Tibial nerve (tissue), 4 donors: ENCODE data around the gene PLLP. TPM values are rescaled to one million over a fixed set of nuclear protein-coding genes. Genes with fewer than 3 reads are reported as not detected.

Experiments
- DNase-seq, 2 donors: peaks; one replicate each; pipeline ENCODE4 v3.0.0-alpha.2; 2019; ENCODE audit warnings: low spot score in 2 of 2
- H3K27ac ChIP-seq, 4 donors: fragments of 200-600 bp; sonication (generic) in 3 of 4; one replicate each; pipeline ENCODE4 v1.5.1; 2017 to 2019; ENCODE audit warnings: mild to moderate bottlenecking in 1 of 4
- H3K27me3 ChIP-seq, 2 donors: fragments of 200-600 bp; sonication (generic) in 1 of 2; one replicate each; pipeline versions ENCODE4 v1.5.1 to v1.6.0; 2017 to 2019
- H3K36me3 ChIP-seq, 3 donors: fragments of 200-600 bp; sonication (generic); one replicate each; pipeline ENCODE4 v1.5.1; 2018 to 2019
- H3K4me1 ChIP-seq, 4 donors: fragments of 200-600 bp; sonication (generic) in 3 of 4; one replicate each; pipeline ENCODE4 v1.5.1; 2017 to 2019
- H3K4me3 ChIP-seq, 4 donors: fragments of 200-600 bp; sonication (generic) in 3 of 4; one replicate each; pipeline ENCODE4 v1.5.1; 2017 to 2019; ENCODE audit warnings: mild to moderate bottlenecking in 1 of 4, moderate library complexity in 1 of 4
- H3K9me3 ChIP-seq, 4 donors: fragments of 200-600 bp; sonication (generic) in 3 of 4; one replicate each; pipeline ENCODE4 v1.5.1; 2017 to 2019
- EP300 ChIP-seq, 2 donors: sonication (generic); formaldehyde crosslinking; IDR thresholded peaks; one replicate each; pipeline ENCODE4 v1.6.1; 2017; ENCODE audit warnings: antibody characterized with exemption in 2 of 2, mild to moderate bottlenecking in 1 of 2
- POLR2A ChIP-seq, 2 donors: fragments of 450-650 bp; IDR thresholded peaks; one replicate each; pipeline ENCODE4 v1.6.1; 2017; ENCODE audit warnings: antibody characterized with exemption in 2 of 2, mild to moderate bottlenecking in 2 of 2, moderate library complexity in 2 of 2
- WGBS, 2 donors: methylation state at CpG; one replicate each; pipeline ENCODE4 v1.1.5; 2018; 5-methylcytosine and 5-hydroxymethylcytosine counted together
- total RNA-seq, 4 donors: library from RNA; depleted of rRNA; stranded (reverse); fragments of >200 nt; gene quantifications; one replicate each; pipeline ENCODE4 v1.1.0, GENCODE V29; 2016
- TF ChIP-seq, protein P1 (sequence below), 5 experiments: fragments of 200-600 bp in 3 of 5; fragments of 450-650 bp in 2 of 5; sonication (generic) in 3 of 5; IDR thresholded peaks; one replicate each; pipeline ENCODE4 v1.5.1; 2016 to 2019; ENCODE audit warnings: antibody characterized with exemption in 5 of 5, mild to moderate bottlenecking in 3 of 5, moderate library complexity in 2 of 5

The PLLP gene
- total RNA-seq, 4 donors from 2014 or later, result 162 to 363 (median 321) TPM

DNA sequence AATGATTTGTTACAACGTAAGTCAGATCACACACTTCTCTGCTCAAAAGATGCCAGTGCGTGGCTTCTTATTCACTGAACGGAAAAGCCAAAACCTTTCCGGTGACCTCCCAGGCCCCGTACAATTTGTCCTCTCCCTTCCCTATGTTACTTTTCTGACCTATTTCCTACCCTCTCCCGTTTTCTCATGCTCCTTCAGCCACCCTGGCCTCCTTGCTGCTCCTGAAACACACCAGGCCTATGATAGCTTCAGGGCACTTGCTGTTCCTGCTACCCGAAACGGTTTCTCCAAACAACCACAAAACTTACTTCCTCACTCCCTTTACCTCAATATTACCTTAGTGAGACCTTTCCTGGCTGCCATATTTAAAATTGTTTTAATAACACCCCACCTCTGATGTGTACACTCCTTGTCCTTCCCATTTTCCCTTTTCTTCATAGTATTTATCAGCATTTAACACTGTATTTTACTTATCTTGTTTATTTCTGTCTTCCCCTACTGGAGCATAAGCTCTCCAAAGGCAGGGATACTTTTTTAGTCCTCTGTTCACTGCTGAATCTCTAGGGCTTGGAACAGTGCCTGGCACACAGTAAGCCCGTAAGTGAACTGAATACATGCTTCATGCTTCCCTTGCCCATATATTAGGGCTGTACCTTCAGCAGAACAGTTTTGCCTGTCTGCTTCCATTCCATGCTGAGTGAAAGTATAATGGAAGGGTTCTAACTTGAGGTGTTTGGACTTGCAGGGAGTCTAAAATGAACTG, 50.3 kb downstream of the PLLP start:
- Histone ChIP-seq H3K27ac (no peak overlapping the region), H3K27me3 (no peaks in the 10 kb centered on the region), H3K9me3 (no peaks in the 10 kb centered on the region), H3K36me3 (peaks cover 3 to 91% (median 13%) of the 10 kb centered on the region in 3 donors), H3K4me3 (no peak overlapping the region), H3K4me1 (no peaks in the 10 kb centered on the region)
- TF ChIP-seq, protein P1, sequence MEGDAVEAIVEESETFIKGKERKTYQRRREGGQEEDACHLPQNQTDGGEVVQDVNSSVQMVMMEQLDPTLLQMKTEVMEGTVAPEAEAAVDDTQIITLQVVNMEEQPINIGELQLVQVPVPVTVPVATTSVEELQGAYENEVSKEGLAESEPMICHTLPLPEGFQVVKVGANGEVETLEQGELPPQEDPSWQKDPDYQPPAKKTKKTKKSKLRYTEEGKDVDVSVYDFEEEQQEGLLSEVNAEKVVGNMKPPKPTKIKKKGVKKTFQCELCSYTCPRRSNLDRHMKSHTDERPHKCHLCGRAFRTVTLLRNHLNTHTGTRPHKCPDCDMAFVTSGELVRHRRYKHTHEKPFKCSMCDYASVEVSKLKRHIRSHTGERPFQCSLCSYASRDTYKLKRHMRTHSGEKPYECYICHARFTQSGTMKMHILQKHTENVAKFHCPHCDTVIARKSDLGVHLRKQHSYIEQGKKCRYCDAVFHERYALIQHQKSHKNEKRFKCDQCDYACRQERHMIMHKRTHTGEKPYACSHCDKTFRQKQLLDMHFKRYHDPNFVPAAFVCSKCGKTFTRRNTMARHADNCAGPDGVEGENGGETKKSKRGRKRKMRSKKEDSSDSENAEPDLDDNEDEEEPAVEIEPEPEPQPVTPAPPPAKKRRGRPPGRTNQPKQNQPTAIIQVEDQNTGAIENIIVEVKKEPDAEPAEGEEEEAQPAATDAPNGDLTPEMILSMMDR (IDR thresholded peaks at IDR 0.05), result no peak
- TF ChIP-seq POLR2A (IDR thresholded peaks at IDR 0.05) (no peak), EP300 (IDR thresholded peaks at IDR 0.05) (no peak)
- DNase-seq, result no peak
- 90 to 94% methylated on average over 9 of the region's 9 CpGs for WGBS, 2 donors

DNA sequence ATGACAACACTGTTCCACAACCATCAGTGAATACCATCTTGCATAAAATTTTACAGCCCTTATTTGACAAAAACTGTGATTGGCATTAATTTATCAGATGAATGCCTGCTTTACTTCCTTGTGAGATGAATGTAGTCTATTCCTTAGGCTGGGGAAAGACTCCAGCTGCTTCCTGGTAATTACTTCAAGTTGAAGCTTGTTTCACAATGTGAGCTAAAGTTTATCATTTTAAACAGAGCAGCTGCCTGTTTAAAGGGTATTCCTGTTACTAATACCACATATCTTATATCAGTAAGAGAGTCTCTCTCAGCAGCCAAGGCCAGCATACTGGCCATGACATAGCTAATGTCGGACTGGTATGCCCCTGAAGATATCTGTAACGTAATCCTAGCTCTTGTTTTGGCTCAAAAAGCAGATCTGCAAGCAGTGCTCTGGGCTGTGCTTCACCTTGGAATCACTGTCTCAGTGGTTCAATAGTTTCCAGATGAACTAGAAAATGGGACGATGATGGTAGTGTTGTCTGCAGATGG, 52.6 kb downstream of the PLLP start:
- Histone ChIP-seq H3K9me3 (no peaks in the 10 kb centered on the region), H3K27me3 (no peaks in the 10 kb centered on the region), H3K36me3 (peaks cover 3 to 100% (median 13%) of the 10 kb centered on the region in 3 donors), H3K27ac (no peak overlapping the region), H3K4me1 (no peaks in the 10 kb centered on the region), H3K4me3 (no peak overlapping the region)
- 74 to 76% methylated on average over 3 of the region's 3 CpGs for WGBS, 2 donors
- DNase-seq, result no peak
- TF ChIP-seq POLR2A (IDR thresholded peaks at IDR 0.05) (no peak), EP300 (IDR thresholded peaks at IDR 0.05) (no peak)
- TF ChIP-seq, protein P1 (IDR thresholded peaks at IDR 0.05), result no peak

DNA sequence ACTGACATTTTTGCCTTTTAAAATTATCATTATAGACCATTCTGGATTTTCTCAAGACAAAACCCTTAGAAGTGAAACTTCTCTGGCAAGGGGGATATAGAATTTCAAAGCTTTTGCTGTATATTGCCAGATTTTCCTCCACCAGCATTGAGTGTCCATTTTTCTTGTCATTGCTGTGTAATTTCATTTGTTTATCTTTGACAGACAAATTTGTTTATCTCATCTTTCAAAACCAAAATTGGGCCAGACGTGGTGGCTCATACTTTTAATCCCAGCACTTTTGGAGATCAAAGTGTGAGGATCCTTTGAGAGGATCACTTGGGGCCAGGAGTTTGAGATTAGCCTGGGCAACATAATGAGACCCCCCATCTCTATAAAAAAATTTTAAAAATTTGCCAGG, 55.4 kb downstream of the PLLP start:
- H3K27me3 ChIP-seq, result no peaks in the 10 kb centered on the region
- peaks cover 3 to 100% (median 13%) of the 10 kb centered on the region in 3 donors for H3K36me3 ChIP-seq
- TF ChIP-seq POLR2A (IDR thresholded peaks at IDR 0.05), result no peak
- TF ChIP-seq, protein P1 (IDR thresholded peaks at IDR 0.05), result no peak
- 91 to 94% methylated on average over 1 of the region's 1 CpG for WGBS, 2 donors
- H3K4me3 ChIP-seq, result no peak overlapping the region
- no peak overlapping the region for H3K27ac ChIP-seq
- H3K4me1 ChIP-seq, result no peaks in the 10 kb centered on the region
- no peak for DNase-seq
- no peaks in the 10 kb centered on the region for H3K9me3 ChIP-seq

DNA sequence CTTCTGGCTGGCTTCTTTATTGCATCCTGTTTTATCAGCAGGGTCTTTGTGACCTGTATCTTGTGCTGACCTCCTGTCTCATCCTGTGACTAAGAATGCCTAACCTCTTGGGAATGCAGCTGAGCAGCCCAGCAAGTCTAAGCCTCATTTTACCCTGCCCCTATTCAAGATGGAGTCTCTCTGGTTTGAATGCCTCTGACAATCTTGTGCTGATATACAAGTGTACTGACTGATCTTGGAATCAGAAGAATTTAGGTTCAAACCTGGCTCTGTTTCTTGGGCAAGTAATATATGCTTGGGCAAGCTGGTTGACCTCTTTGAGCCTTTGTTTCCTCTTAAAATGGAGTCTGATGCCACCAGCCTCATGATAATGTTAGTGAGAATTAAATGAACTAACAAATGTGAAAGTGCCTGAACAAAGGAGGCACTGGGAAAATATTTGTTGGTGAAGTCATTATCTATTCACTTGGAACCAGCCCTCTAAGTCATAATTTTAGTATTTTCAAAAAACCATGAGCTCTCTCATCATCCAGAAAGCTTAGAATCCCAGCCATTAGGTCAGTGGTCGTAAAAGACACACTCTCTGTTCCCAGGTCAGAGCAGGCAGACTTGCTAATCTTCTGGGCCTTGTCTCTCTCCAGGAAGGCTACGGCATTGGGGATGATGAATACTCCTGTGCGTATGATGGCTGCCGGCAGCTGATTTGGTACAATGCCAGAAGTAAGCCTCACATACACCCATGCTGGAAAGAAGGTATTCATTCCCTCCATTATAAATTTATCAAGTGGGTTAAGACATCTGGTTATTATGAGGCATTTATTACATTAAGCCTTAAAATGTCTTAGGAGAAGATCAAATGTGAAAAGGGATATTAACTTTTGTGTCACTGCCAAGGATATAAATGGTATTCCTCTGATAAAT, 57.5 kb downstream of the PLLP start:
- H3K4me3 ChIP-seq, result no peak overlapping the region
- no peaks in the 10 kb centered on the region for H3K9me3 ChIP-seq
- no peaks in the 10 kb centered on the region for H3K27me3 ChIP-seq
- H3K36me3 ChIP-seq, result peaks cover 0 to 100% (median 7%) of the 10 kb centered on the region in 3 donors
- no peak for DNase-seq
- no peaks in the 10 kb centered on the region for H3K4me1 ChIP-seq
- H3K27ac ChIP-seq, result no peak overlapping the region
- TF ChIP-seq, protein P1 (IDR thresholded peaks at IDR 0.05), result no peak
- TF ChIP-seq EP300 (IDR thresholded peaks at IDR 0.05), result no peak
- TF ChIP-seq POLR2A (IDR thresholded peaks at IDR 0.05), result no peak
- WGBS, 2 donors, result 79 to 93% methylated on average over 4 of the region's 4 CpGs
